OCI-LY7 (cell line): ENCODE results near the gene RHOJ. TPM values are rescaled to one million over a fixed set of nuclear protein-coding genes. Genes with fewer than 3 reads are reported as not detected.

ENCODE experiments used
- BruUV-seq: library from RNA; stranded (reverse); fragments of 400-500 nt; replicated peaks from 2 replicates; lab custom pipeline; 2021; lab: Mats Ljungman, UMichigan
- CTCF ChIA-PET: fragments of 300-600 bp; sonication (Branson Sonifier 250); formaldehyde crosslinking; loops from one replicate; lab custom pipeline; 2022; ENCODE audit warnings: antibody characterized with exemption; ENCODE audit not compliant: unreplicated experiment; lab: Charles Lee
- POLR2A ChIA-PET: fragments of 300-600 bp; sonication (Branson Sonifier 250); formaldehyde crosslinking; loops from one replicate; lab custom pipeline; 2022; ENCODE audit warnings: antibody characterized with exemption; lab: Charles Lee
- DNase-seq: peaks from one replicate; pipeline ENCODE4 v3.0.0-alpha.2; 2015; ENCODE audit warnings: low spot score
- H2AFZ ChIP-seq: fragments of 200-600 bp; sonication (generic), shearing (Covaris generic); 2 replicates; pipeline ENCODE4 v1.6.1; 2014; ENCODE audit warnings: mild to moderate bottlenecking, antibody characterized with exemption, low read length, moderate library complexity
- H3K27ac ChIP-seq: fragments of 200-600 bp; sonication (generic); 2 replicates; pipeline ENCODE4 v1.5.1; 2014; ENCODE audit warnings: mixed run types, low read depth, mild to moderate bottlenecking, moderate library complexity, low read length, inconsistent platforms; ENCODE audit not compliant: poor library complexity, severe bottlenecking
- H3K36me3 ChIP-seq: fragments of 200-600 bp; sonication (generic); 2 replicates; pipeline ENCODE4 v1.6.1; 2014; ENCODE audit warnings: mild to moderate bottlenecking, antibody characterized with exemption, low read length, moderate library complexity, mixed read lengths; ENCODE audit not compliant: insufficient read depth
- H3K4me1 ChIP-seq: fragments of 200-600 bp; sonication (generic); 2 replicates; pipeline ENCODE4 v1.5.1; 2014; ENCODE audit warnings: mild to moderate bottlenecking, low read length; ENCODE audit not compliant: insufficient read depth, poor library complexity, severe bottlenecking
- H3K4me2 ChIP-seq: fragments of 200-600 bp; sonication (generic); 2 replicates; pipeline ENCODE4 v1.6.1; 2014; ENCODE audit warnings: mild to moderate bottlenecking, low read length
- H3K4me3 ChIP-seq: fragments of 200-600 bp; sonication (generic); 2 replicates; pipeline ENCODE4 v1.5.1; 2014; ENCODE audit warnings: mild to moderate bottlenecking, low read depth, low read length; ENCODE audit not compliant: poor library complexity, severe bottlenecking
- H3K79me2 ChIP-seq: fragments of 200-600 bp; sonication (generic); 2 replicates; pipeline ENCODE4 v1.6.1; 2016; ENCODE audit warnings: low read depth, mild to moderate bottlenecking, low read length, moderate library complexity, mixed read lengths; ENCODE audit not compliant: insufficient read depth
- H3K9me2 ChIP-seq: fragments of 200-600 bp; sonication (generic); 2 replicates; pipeline ENCODE4 v1.6.1; 2016; ENCODE audit warnings: mild to moderate bottlenecking, low read length, mixed read lengths; ENCODE audit not compliant: insufficient read depth
- H3K9me3 ChIP-seq: fragments of 200-600 bp; sonication (generic); 2 replicates; pipeline ENCODE4 v1.6.1; 2014; ENCODE audit warnings: mild to moderate bottlenecking, mixed run types, low read length, mixed read lengths
- H4K20me1 ChIP-seq: fragments of 200-600 bp; sonication (generic); 2 replicates; pipeline ENCODE4 v1.6.1; 2014; ENCODE audit warnings: mild to moderate bottlenecking, antibody characterized with exemption, low read length, moderate library complexity, mixed read lengths; ENCODE audit not compliant: insufficient read depth
- EZH2phosphoT487 ChIP-seq: fragments of 200-600 bp; sonication (generic); IDR thresholded peaks from 2 replicates; pipeline ENCODE4 v1.6.1; 2018; ENCODE audit warnings: low read depth, borderline replicate concordance, mild to moderate bottlenecking, mixed run types, antibody characterized with exemption, low read length, moderate library complexity, mixed read lengths
- intact Hi-C: fragments of 100-400 bp; cut with micrococcal nuclease; formaldehyde crosslinking; loops from one replicate; pipeline ENCODE4 v1.10.0; 2022; ENCODE audit not compliant: unreplicated experiment
- total RNA-seq, 2 experiments: library from RNA; depleted of rRNA in 1 of 2; stranded (reverse); fragments of >200 nt in 1 of 2; shearing (Covaris generic) in 1 of 2; gene quantifications; 2 replicates each; pipeline ENCODE4 v1.2.3, GENCODE V29; 2014 to 2022
- TF ChIP-seq, protein P1 (sequence below): fragments of 200-600 bp; sonication (generic); conservative IDR thresholded peaks from 2 replicates; pipeline ENCODE4 v1.5.1; 2014; ENCODE audit warnings: mild to moderate bottlenecking, antibody characterized with exemption, low read length, moderate library complexity, mixed read lengths

RHOJ gene
- total RNA-seq, 2 experiments from 2014 or later = not detected

DNA sequence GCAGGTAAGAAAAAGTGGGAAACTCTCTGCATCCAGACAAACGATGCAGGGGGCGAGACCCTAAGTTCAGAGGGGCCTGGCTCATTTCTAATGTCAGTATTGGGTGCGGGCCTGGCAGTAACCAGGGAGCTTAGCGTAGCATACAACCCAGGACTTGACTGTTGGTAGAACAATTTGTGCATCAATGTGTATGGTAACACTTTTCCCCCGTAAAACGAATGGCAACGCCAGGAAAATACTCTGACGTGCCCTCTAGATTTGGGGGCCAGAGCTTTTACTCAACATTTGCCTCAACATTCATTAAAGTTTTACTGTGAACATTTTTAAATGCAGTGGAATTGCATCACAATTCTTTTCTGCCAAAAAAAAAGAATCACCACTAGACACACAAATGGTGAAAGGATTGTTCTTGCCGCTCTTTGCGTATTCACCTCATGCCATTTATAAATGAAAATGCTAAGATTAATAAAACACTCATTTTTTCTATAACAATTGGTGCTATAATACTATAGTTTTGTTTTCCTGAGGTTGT is 867 bp downstream of the RHOJ start:
- ChIA-PET POLR2A (no interaction called here), CTCF (no interaction called here)
- H3K79me2 ChIP-seq = no peaks in the 10 kb centered on the region
- intact Hi-C loops = no loop called here
- no peaks in the 10 kb centered on the region for H3K9me3 ChIP-seq
- H3K9me2 ChIP-seq = no peaks in the 10 kb centered on the region
- no peak overlapping the region for H3K27ac ChIP-seq
- H3K36me3 ChIP-seq = no peaks in the 10 kb centered on the region
- no peaks in the 10 kb centered on the region for H3K4me1 ChIP-seq
- TF ChIP-seq, protein P1, sequence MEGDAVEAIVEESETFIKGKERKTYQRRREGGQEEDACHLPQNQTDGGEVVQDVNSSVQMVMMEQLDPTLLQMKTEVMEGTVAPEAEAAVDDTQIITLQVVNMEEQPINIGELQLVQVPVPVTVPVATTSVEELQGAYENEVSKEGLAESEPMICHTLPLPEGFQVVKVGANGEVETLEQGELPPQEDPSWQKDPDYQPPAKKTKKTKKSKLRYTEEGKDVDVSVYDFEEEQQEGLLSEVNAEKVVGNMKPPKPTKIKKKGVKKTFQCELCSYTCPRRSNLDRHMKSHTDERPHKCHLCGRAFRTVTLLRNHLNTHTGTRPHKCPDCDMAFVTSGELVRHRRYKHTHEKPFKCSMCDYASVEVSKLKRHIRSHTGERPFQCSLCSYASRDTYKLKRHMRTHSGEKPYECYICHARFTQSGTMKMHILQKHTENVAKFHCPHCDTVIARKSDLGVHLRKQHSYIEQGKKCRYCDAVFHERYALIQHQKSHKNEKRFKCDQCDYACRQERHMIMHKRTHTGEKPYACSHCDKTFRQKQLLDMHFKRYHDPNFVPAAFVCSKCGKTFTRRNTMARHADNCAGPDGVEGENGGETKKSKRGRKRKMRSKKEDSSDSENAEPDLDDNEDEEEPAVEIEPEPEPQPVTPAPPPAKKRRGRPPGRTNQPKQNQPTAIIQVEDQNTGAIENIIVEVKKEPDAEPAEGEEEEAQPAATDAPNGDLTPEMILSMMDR = no peak
- TF ChIP-seq EZH2phosphoT487 = no peak
- no peak for DNase-seq
- H3K4me2 ChIP-seq = no peak overlapping the region
- no peak overlapping the region for H3K4me3 ChIP-seq
- no TSS peak for BruUV-seq
- H4K20me1 ChIP-seq = no peaks in the 10 kb centered on the region
- no peak overlapping the region for H2AFZ ChIP-seq

DNA sequence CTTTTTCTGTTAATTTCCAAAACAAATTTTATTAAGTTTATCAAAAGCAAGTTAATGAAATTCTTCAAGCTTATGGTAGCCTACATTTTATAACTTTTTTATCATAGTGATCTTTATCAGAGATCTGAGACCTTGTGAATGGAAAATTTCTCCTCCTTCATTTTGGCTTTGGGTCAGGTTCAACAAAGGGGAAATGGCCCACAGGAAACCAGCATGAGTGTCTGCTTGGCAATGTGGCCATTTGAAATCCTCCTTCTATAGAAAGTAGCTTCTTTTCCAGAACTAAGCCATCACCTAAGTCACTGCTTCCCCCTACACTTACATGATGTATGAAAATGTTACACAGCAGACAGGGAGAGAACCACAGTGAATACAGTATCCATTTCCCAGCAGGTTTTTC is 1.6 kb downstream of the RHOJ start:
- BruUV-seq = no TSS peak

GRCh38 chr14:63209160-63209559 is 4.9 kb downstream of the RHOJ start:
- Histone ChIP-seq H2AFZ (no peak overlapping the region), H3K9me3 (no peaks in the 10 kb centered on the region), H4K20me1 (no peaks in the 10 kb centered on the region), H3K4me2 (no peak overlapping the region), H3K27ac (no peak overlapping the region), H3K79me2 (no peaks in the 10 kb centered on the region), H3K4me1 (no peaks in the 10 kb centered on the region), H3K4me3 (no peak overlapping the region), H3K36me3 (no peaks in the 10 kb centered on the region), H3K9me2 (no peaks in the 10 kb centered on the region)
- TF ChIP-seq EZH2phosphoT487 = no peak
- TF ChIP-seq, protein P1 = no peak
- ChIA-PET POLR2A (no interaction called here), CTCF (no interaction called here)
- intact Hi-C loops = no loop called here
- no TSS peak for BruUV-seq
- no peak for DNase-seq

More for the DNA sequence above, 1.6 kb downstream of the RHOJ start:
- H3K4me3 ChIP-seq = no peak overlapping the region
- ChIA-PET POLR2A (no interaction called here), CTCF (no interaction called here)
- no peaks in the 10 kb centered on the region for H3K36me3 ChIP-seq
- no peaks in the 10 kb centered on the region for H3K4me1 ChIP-seq
- DNase-seq = no peak
- H2AFZ ChIP-seq = no peak overlapping the region
- TF ChIP-seq EZH2phosphoT487 = no peak
- TF ChIP-seq, protein P1 = no peak
- no peak overlapping the region for H3K27ac ChIP-seq
- intact Hi-C loops = no loop called here
- no peak overlapping the region for H3K4me2 ChIP-seq
- no peaks in the 10 kb centered on the region for H3K9me2 ChIP-seq
- H4K20me1 ChIP-seq = no peaks in the 10 kb centered on the region
- no peaks in the 10 kb centered on the region for H3K79me2 ChIP-seq
- H3K9me3 ChIP-seq = no peaks in the 10 kb centered on the region
